Suprapubic skin (tissue), 4 donors: ENCODE data around the gene DNAJC1. TPM values are rescaled to one million over a fixed set of nuclear protein-coding genes. Genes with fewer than 3 reads are reported as not detected.

Experiments used
- DNase-seq, 2 donors: peaks; one replicate each; pipeline ENCODE4 v3.0.0-alpha.2; 2019; ENCODE audit warnings: low spot score in 2 of 2
- H3K27ac ChIP-seq: fragments of 200-600 bp; sonication (generic); one replicate; pipeline ENCODE4 v1.5.1; 2019
- H3K27me3 ChIP-seq: fragments of 200-600 bp; sonication (generic); one replicate; pipeline ENCODE4 v1.5.1; 2019
- H3K36me3 ChIP-seq: fragments of 200-600 bp; sonication (generic); one replicate; pipeline ENCODE4 v1.5.1; 2019
- H3K4me1 ChIP-seq: fragments of 200-600 bp; sonication (generic); one replicate; pipeline ENCODE4 v1.5.1; 2019
- H3K4me3 ChIP-seq: fragments of 200-600 bp; sonication (generic); one replicate; pipeline ENCODE4 v1.5.1; 2019; ENCODE audit warnings: mild to moderate bottlenecking
- H3K9me3 ChIP-seq: fragments of 200-600 bp; sonication (generic); one replicate; pipeline ENCODE4 v1.5.1; 2019
- EP300 ChIP-seq: sonication (generic); formaldehyde crosslinking; IDR thresholded peaks from one replicate; pipeline ENCODE4 v1.6.1; 2017; ENCODE audit warnings: antibody characterized with exemption
- POLR2A ChIP-seq, 2 donors: fragments of 450-650 bp; IDR thresholded peaks; one replicate each; pipeline ENCODE4 v1.6.1; 2017; ENCODE audit warnings: antibody characterized with exemption in 2 of 2, mild to moderate bottlenecking in 2 of 2, moderate library complexity in 2 of 2
- POLR2AphosphoS5 ChIP-seq, 3 donors: sonication (generic); formaldehyde crosslinking; IDR thresholded peaks; one replicate each; pipeline ENCODE4 v1.6.1; 2017; ENCODE audit warnings: antibody characterized with exemption in 3 of 3
- WGBS: methylation state at CpG from one replicate; pipeline ENCODE4 v1.1.5; 2018; 5-methylcytosine and 5-hydroxymethylcytosine counted together
- total RNA-seq, 4 donors: library from RNA; depleted of rRNA; stranded (reverse); fragments of >200 nt; gene quantifications; one replicate each; pipeline ENCODE4 v1.1.0, GENCODE V29; 2016
- TF ChIP-seq, protein P1 (sequence below), 2 donors: fragments of 200-600 bp in 1 of 2; fragments of 450-650 bp in 1 of 2; sonication (generic) in 1 of 2; IDR thresholded peaks; one replicate each; pipeline ENCODE4 v1.5.1; 2016 to 2019; ENCODE audit warnings: antibody characterized with exemption in 2 of 2, mild to moderate bottlenecking in 1 of 2, moderate library complexity in 1 of 2

The DNAJC1 gene, protein sequence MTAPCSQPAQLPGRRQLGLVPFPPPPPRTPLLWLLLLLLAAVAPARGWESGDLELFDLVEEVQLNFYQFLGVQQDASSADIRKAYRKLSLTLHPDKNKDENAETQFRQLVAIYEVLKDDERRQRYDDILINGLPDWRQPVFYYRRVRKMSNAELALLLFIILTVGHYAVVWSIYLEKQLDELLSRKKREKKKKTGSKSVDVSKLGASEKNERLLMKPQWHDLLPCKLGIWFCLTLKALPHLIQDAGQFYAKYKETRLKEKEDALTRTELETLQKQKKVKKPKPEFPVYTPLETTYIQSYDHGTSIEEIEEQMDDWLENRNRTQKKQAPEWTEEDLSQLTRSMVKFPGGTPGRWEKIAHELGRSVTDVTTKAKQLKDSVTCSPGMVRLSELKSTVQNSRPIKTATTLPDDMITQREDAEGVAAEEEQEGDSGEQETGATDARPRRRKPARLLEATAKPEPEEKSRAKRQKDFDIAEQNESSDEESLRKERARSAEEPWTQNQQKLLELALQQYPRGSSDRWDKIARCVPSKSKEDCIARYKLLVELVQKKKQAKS
- 10 to 100 TPM; 30.6 to 70.0 (median 61.0) TPM for total RNA-seq

DNA sequence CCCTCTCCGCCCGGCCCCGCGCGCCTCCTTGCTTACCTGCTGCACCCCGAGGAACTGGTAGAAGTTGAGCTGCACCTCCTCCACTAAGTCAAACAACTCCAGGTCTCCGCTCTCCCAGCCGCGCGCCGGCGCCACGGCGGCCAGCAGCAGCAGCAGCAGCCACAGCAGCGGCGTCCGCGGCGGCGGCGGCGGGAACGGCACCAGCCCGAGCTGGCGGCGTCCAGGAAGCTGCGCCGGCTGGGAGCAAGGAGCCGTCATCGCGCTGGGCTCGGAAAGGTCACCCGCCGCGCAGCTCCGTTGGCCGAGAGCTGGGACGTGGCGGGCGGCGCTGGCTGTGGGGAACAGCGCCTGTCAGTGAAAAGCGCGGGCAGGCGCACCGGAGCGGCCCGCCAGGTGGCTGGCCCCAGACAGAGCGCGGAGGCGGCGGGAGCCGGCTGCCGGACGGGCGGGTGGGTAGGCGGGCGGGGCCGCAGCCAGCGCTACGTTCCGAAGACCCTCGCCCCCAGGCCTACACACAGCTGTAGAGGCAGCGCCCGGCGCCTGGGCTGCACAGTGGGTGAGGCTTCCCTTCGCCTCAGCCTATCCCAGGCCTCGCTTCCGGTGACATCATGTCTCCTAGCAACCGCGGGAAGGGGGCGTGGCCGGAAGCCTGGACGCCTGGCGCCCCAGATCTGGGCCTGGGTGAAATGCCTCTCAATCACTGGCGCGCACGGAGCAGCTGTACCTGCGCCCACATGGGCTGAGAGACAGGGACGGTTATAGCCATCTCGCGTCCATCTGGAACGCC is at the start of gene DNAJC1:
Gene DNAJC1 (minus strand): TSS at position 554 of the 787 bp plus-strand sequence. CDS start 296 bp downstream, at position 258.
- H3K36me3 ChIP-seq: no peaks in the 10 kb centered on the region
- peak within 1 kb of the TSS; percentile 97 for H3K27ac ChIP-seq
- no peaks in the 10 kb centered on the region for H3K9me3 ChIP-seq
- DNase-seq: peak; percentile 99
- no peak for TF ChIP-seq EP300
- TF ChIP-seq, protein P1, sequence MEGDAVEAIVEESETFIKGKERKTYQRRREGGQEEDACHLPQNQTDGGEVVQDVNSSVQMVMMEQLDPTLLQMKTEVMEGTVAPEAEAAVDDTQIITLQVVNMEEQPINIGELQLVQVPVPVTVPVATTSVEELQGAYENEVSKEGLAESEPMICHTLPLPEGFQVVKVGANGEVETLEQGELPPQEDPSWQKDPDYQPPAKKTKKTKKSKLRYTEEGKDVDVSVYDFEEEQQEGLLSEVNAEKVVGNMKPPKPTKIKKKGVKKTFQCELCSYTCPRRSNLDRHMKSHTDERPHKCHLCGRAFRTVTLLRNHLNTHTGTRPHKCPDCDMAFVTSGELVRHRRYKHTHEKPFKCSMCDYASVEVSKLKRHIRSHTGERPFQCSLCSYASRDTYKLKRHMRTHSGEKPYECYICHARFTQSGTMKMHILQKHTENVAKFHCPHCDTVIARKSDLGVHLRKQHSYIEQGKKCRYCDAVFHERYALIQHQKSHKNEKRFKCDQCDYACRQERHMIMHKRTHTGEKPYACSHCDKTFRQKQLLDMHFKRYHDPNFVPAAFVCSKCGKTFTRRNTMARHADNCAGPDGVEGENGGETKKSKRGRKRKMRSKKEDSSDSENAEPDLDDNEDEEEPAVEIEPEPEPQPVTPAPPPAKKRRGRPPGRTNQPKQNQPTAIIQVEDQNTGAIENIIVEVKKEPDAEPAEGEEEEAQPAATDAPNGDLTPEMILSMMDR (IDR thresholded peaks at IDR 0.05): peak in 1 of 2 donors; percentile 14
- peak; percentile 9 to 61 (median 41) for TF ChIP-seq POLR2AphosphoS5 (IDR thresholded peaks at IDR 0.05)
- peak in 1 of 2 donors; percentile 60 for TF ChIP-seq POLR2A (IDR thresholded peaks at IDR 0.05)
- no peaks in the 10 kb centered on the region for H3K27me3 ChIP-seq
- 0% methylated on average over 8 of the region's 83 CpGs for WGBS
- H3K4me1 ChIP-seq: peaks cover 19% of the 10 kb centered on the region
- H3K4me3 ChIP-seq: peak within 1 kb of the TSS; percentile 86

DNA sequence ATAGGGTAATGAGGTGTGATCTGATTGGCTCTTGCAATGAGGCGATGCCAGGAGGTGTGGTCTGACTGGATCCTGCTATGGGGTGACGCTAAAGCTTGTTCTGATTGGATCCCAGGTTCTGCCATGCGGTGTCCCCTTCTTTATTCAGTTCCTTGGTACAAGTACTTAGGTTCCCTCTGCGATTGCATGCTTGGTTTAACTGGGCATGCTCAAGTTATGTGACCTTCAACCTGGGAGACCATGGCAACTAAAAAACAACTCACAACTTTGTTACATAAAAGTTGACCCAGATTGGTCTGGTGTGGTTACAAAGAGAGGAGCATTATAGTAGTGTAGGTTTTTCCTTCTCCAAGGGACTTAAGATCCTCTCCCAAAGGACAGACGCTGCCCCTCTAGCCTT is 49.5 kb upstream of the DNAJC1 start:
- WGBS: 88% methylated on average over 5 of the region's 5 CpGs
- Histone ChIP-seq H3K36me3 (no peaks in the 10 kb centered on the region), H3K4me3 (no peak overlapping the region), H3K27ac (no peak overlapping the region), H3K9me3 (no peaks in the 10 kb centered on the region), H3K27me3 (no peaks in the 10 kb centered on the region), H3K4me1 (no peaks in the 10 kb centered on the region)
- TF ChIP-seq POLR2A (IDR thresholded peaks at IDR 0.05): no peak
- TF ChIP-seq POLR2AphosphoS5 (IDR thresholded peaks at IDR 0.05): no peak
- TF ChIP-seq, protein P1 (IDR thresholded peaks at IDR 0.05): no peak
- TF ChIP-seq EP300: no peak
- no peak for DNase-seq

DNA sequence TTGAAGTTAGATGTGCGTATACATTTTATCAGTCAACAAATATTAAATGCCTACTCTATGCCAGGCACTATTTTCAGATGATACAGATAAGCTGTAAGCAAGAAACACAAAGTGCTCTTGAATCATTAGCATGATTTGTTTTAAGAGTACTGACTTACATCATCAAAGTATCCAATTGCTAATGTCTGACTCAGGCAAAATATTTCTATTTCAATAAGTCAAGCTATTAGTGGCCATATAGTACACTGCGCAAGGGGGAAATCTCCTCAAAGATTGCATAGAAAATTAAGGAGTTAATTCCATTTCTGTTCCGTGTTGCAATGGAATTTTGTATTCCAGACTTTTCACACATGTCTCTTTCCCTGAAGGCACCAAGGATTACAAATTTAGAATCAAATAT is 46.1 kb upstream of the DNAJC1 start:
- Histone ChIP-seq H3K27ac (no peak overlapping the region), H3K9me3 (no peaks in the 10 kb centered on the region), H3K36me3 (no peaks in the 10 kb centered on the region), H3K4me1 (no peaks in the 10 kb centered on the region), H3K4me3 (no peak overlapping the region), H3K27me3 (no peaks in the 10 kb centered on the region)
- DNase-seq: no peak
- TF ChIP-seq POLR2AphosphoS5 (IDR thresholded peaks at IDR 0.05) (no peak), EP300 (no peak), POLR2A (IDR thresholded peaks at IDR 0.05) (no peak)
- TF ChIP-seq, protein P1 (IDR thresholded peaks at IDR 0.05): no peak
- 65% methylated on average over 3 of the region's 3 CpGs for WGBS

DNA sequence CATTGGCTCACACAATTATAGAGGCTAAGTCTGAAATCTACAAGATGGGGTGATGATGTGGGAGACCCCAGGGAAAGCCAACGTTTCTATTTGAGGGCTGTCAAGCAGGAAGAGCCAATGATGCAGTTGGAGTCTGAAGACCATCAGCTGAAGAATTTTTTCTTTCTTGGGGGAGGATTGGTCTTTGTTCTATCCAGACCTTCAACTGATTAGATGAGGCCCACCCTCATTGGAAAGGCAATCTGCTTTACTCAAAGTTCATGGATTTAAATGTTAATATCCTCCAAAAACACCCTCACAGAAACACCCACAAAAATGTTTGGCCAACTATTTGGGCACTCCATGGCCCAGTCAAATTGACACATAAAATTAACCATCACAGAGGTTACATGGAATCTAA is 44.3 kb upstream of the DNAJC1 start:
- no peak for TF ChIP-seq POLR2AphosphoS5 (IDR thresholded peaks at IDR 0.05)
- H3K4me3 ChIP-seq: no peak overlapping the region
- H3K27me3 ChIP-seq: no peaks in the 10 kb centered on the region
- H3K36me3 ChIP-seq: no peaks in the 10 kb centered on the region
- 94% methylated on average over 1 of the region's 1 CpG for WGBS
- H3K9me3 ChIP-seq: no peaks in the 10 kb centered on the region
- H3K4me1 ChIP-seq: no peaks in the 10 kb centered on the region
- no peak for DNase-seq
- no peak overlapping the region for H3K27ac ChIP-seq

DNA sequence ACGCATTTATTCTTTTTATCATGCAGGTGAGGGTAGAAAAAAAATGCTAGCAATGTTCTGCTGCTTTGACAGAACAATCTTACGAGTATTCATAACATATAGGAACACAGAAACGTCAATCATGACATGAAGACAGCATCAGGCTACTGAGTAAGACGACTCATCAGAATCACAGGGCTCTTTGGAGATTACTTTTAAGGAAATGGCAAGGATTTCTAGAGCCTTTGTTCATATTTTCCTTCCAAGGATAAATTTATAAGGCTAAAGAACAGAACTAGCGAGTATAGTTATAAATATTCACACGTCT is 39.8 kb upstream of the DNAJC1 start:
- Histone ChIP-seq H3K27ac (no peak overlapping the region), H3K27me3 (peaks cover 3% of the 10 kb centered on the region), H3K36me3 (no peaks in the 10 kb centered on the region), H3K4me3 (no peak overlapping the region), H3K9me3 (no peaks in the 10 kb centered on the region), H3K4me1 (no peaks in the 10 kb centered on the region)
- TF ChIP-seq POLR2A (IDR thresholded peaks at IDR 0.05): no peak
- TF ChIP-seq, protein P1 (IDR thresholded peaks at IDR 0.05): no peak
- TF ChIP-seq POLR2AphosphoS5 (IDR thresholded peaks at IDR 0.05): no peak
- no peak for TF ChIP-seq EP300
- 57% methylated on average over 6 of the region's 6 CpGs for WGBS
- no peak for DNase-seq
